GM06990 (cell line): Measurements from ENCODE around the gene MSI2.

Experiments used
- DNase-seq: peaks from one replicate; pipeline ENCODE4 v3.0.0-alpha.2; 2011; ENCODE audit not compliant: insufficient read length; ENCODE audit errors: extremely low read depth
- H3K27me3 ChIP-seq: replicated peaks from 2 replicates; pipeline ENCODE4 v1.6.0; 2011; ENCODE audit warnings: low read length; ENCODE audit not compliant: control insufficient read depth, insufficient read depth
- H3K36me3 ChIP-seq: 2 replicates; pipeline ENCODE4 v1.5.1; 2011; ENCODE audit warnings: low read length; ENCODE audit not compliant: control insufficient read depth, insufficient read depth
- H3K4me3 ChIP-seq: replicated peaks from 2 replicates; pipeline ENCODE4 v1.5.1; 2011; ENCODE audit warnings: low read depth, mild to moderate bottlenecking, control low read depth, low read length
- TF ChIP-seq, protein P1 (sequence below): IDR thresholded peaks from 2 replicates; pipeline ENCODE4 v1.5.1; 2011; ENCODE audit warnings: low read length, control low read depth, mild to moderate bottlenecking, inconsistent platforms; ENCODE audit not compliant: insufficient read depth, poor library complexity, severe bottlenecking

The MSI2 gene

DNA sequence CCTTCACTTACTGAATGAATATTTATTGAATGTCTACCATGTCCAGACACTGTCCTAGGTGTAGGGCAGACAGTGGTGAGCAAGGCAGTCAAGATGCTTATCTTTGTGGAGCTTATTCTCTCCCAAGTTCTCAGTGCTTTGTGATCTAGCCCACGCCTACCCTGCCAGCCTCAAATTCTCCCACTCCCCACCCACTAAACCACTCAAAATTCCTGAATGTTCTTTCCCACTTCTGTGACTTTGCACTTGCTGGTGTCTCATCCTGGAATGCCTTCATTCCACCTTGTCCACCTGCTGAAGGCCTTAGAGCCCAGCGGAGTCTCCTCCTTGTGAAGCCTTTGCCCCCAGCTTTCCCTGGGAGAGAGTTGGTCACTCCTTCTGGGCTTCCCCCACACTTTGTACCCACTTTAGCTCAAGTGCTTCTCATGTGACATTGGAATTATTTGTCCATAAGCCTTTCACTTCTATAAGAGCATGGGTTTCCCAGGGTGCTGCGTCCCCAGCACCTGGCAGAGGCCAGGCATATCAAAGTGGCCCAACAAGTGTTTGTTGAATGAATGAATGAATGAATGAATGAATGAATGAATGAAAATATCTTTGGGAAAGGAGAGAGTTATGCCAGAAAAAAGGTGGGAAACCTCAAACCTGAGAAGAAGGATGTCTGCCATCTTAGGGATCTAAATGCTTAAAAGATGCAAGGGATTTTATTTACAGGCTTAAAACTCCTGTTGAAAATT, 465.8 kb downstream of the MSI2 start:
- H3K36me3 ChIP-seq, result no peaks in the 10 kb centered on the region
- no peak overlapping the region for H3K4me3 ChIP-seq

DNA sequence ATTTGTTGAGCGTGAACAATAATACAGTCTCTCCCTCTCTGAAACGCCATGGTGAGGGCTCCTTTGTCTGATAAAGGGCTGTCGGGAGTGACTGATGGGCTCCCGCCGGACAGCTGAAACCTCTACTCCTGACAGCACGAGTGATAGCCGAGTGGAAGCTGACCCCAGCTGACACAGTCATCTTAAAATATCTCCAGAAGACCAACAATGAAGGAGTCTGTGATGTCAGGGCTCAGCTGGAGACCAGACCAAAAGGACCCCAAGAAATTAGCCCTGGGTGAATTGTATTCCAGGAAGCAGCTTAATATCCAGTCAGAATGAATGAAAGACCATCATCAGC, 466.4 kb downstream of the MSI2 start:
- TF ChIP-seq, protein P1, sequence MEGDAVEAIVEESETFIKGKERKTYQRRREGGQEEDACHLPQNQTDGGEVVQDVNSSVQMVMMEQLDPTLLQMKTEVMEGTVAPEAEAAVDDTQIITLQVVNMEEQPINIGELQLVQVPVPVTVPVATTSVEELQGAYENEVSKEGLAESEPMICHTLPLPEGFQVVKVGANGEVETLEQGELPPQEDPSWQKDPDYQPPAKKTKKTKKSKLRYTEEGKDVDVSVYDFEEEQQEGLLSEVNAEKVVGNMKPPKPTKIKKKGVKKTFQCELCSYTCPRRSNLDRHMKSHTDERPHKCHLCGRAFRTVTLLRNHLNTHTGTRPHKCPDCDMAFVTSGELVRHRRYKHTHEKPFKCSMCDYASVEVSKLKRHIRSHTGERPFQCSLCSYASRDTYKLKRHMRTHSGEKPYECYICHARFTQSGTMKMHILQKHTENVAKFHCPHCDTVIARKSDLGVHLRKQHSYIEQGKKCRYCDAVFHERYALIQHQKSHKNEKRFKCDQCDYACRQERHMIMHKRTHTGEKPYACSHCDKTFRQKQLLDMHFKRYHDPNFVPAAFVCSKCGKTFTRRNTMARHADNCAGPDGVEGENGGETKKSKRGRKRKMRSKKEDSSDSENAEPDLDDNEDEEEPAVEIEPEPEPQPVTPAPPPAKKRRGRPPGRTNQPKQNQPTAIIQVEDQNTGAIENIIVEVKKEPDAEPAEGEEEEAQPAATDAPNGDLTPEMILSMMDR, result no peak
- Histone ChIP-seq H3K4me3 (no peak overlapping the region), H3K27me3 (no peaks in the 10 kb centered on the region; the same call in 1 of the 2 replicates), H3K36me3 (no peaks in the 10 kb centered on the region)
- DNase-seq, result no peak

More for the DNA sequence above, 465.8 kb downstream of the MSI2 start:
- TF ChIP-seq, protein P1, result no peak
- no peaks in the 10 kb centered on the region; the same call in 1 of the 2 replicates for H3K27me3 ChIP-seq
- no peak for DNase-seq

DNA sequence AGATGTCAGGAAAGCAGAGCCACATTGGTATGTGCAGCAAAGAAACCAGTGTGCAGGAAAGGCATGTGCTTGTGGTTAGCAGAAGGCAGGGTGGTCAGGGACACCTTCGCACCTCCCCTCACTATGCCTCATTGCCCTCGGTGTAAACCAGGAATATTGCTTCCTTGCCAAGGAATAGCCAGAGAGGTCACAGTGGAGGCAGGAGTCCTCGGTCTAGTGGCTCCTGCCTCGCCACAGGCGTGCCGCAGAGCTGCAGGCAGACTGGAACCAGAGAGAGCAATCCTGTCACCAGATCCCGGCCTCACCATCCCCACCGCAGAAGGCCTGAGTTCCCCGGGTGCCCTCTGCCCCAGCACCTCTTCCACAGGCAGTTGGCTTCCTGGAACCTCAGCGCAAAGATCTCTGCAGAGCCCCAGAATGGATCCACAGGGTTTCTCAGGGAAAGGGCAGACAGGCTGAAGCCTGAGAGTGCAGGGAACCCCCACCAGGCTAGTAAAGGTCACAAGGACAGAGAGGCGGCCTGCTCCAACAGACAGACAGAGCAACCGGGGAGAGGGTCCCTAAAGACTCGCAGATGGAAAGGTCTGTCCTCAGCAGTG, 467.2 kb downstream of the MSI2 start:
- TF ChIP-seq, protein P1, result no peak
- Histone ChIP-seq H3K27me3 (no peaks in the 10 kb centered on the region; the same call in 1 of the 2 replicates), H3K4me3 (no peak overlapping the region), H3K36me3 (no peaks in the 10 kb centered on the region)
- no peak for DNase-seq

DNA sequence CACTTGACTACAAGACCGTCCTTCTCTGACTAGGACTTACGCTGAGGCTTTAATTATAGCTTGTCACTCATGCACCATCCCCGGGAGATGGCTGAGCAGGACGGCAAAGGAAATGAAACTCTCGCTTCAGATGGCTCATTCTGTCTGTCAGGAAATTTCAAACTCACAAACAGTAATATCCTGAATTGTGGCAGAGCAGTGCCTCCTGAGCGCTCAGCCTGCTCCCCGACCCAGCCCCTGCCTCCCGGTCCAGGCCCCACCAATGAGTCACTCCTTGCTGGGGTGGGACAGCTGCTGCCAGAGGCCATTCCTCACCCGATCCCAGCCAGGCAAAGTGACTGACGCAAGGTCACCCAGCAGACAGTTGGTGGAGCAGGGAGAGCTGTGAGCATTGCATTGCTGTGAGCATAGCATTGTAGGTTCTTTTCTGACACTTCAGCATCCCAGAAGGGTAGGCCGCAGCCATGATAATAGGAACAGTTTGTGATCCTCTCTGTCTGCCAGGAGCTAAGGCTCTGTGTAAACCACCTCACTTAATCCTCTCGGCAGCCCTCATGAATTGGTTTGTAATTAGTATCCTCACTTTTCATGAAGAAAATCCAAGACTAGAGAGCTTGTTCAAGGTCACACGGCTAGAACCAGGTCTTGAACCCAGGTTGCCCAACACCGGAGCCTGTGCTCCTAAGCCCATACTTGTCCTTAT, 467.9 kb downstream of the MSI2 start:
- no peaks in the 10 kb centered on the region; the same call in 1 of the 2 replicates for H3K27me3 ChIP-seq
- no peak overlapping the region for H3K4me3 ChIP-seq
- H3K36me3 ChIP-seq, result no peaks in the 10 kb centered on the region
- TF ChIP-seq, protein P1, result no peak
- peak; percentile 31 for DNase-seq

DNA sequence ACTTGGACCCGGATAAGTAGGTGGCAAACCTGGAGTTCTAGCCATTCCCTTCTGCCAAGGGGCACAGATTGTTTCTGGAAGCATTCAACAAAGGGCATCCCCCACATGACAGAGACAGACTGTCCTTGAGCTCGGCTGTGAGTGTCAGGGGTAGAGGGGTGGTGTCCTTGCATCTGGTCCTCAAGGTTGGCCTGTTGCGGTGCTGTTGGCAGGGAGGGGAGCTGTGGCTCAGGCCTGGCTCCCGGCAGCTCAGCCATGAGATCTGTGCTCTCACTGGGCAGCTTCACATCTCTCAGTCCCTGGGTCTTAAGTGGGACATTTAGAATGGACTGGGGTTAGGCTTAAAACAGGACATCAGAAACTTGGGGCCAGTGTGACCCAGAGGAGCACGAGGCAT, 468.4 kb downstream of the MSI2 start:
- Histone ChIP-seq H3K4me3 (no peak overlapping the region), H3K27me3 (no peaks in the 10 kb centered on the region; the same call in 1 of the 2 replicates), H3K36me3 (no peaks in the 10 kb centered on the region)
- DNase-seq, result no peak
- TF ChIP-seq, protein P1, result no peak
